Stimulated activated CD8-positive, alpha-beta memory T cell treated with anti-CD3 and anti-CD28 coated beads, Interleukin-7, amount 100 ng/mL, for 24 hours (primary cell): ENCODE results near the gene GPHB5.
"Not testable (repeated sequence)": the region's sequence is repeated elsewhere in the genome, so short reads cannot be mapped to it uniquely, and the experiment has no call there.

ENCODE experiments used
- DNase-seq: peaks from one replicate; pipeline ENCODE4 v3.0.0-alpha.2; 2020; ENCODE audit warnings: low read depth

The GPHB5 gene, protein sequence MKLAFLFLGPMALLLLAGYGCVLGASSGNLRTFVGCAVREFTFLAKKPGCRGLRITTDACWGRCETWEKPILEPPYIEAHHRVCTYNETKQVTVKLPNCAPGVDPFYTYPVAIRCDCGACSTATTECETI

DNA sequence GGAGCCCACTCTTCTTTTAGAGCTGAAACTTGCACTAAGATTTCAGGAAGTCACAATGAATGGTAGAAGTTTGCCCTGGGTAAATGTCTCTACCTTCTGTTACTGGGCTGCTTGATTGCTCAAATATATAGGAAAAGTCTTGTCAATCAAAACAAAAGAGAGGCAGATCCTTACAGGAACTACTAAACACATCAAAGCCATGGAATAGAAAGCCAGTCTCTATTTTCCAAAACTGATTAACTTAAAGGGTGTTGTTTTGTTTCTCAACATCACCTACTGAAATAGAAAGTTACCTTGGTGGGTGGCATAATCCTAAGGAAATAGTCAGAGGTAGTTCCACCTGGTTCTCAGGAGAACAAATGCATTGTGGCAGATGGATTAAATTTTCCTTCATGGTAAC, at the start of gene GPHB5:
TSS of gene GPHB5 (minus strand) at position 101 of the 400 bp plus-strand sequence. CDS start 1,086 bp downstream, outside the sequence.
- no peak for DNase-seq

DNA sequence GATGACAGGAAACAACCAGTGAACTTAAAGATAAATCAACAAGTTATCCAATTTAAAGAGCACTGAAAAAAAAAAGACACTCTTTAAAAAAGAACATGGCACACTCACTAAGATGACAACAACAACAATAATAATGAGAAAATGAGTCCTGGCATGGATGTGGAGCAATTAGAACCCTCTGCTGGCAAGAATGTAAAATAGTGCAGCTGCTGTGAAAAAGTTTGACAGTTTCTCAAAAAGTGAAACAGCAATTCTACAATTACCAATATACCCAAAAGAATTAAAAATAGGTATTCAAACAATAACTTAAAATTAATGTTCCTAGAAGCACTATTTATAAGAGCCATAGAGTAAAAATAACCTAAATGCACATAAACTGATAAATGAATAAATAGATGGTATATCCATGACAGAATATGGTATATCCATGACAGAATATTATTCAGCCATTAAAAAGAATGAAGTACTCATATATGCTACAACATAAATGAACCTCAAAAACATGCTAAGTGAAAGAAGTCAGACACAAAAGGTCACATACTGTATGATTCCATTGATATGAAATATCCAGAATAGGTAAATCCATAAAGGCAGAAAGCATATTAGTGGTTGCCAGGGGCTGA, 49.1 kb upstream of the GPHB5 start:
- no peak for DNase-seq

DNA sequence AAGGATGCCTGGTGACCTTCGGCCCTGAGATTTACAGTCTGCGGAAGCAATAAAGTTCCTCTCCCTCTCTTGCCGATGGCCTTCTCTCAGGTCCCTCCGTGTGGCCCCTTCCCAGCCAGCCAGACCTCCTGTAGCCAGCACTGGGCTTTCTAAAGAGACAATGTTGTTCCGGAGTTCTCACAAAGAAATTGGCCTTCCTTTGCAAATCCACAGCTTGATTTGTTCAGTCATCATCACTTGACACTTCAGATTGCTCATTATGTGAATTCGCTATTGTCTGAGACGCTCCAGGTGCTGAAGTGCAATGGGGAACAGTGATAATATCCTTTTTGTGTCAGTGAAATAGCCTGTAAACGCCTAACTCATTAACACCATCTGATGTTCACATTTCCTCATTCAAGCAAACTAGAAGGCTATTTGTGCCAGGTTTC, 43.7 kb upstream of the GPHB5 start:
- DNase-seq = no peak

DNA sequence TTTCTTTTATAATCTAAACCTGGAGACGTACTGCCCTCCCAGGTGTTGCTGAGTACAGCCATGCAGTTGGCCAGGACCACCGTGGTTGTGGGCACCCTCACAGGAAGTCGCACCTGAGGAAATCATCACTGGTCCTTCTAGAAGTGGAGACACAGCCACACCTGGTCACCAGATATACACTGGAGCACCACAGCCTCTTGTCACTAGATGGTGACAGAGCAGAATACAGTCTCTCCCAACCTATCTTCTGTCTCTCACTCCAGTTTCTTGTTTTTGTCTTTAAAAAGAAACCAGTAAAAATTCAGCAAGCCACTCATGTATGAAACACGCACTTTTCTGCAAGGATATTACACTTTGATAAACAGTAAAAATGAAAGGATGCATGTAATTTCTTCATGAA, 43.1 kb upstream of the GPHB5 start:
- no peak for DNase-seq

DNA sequence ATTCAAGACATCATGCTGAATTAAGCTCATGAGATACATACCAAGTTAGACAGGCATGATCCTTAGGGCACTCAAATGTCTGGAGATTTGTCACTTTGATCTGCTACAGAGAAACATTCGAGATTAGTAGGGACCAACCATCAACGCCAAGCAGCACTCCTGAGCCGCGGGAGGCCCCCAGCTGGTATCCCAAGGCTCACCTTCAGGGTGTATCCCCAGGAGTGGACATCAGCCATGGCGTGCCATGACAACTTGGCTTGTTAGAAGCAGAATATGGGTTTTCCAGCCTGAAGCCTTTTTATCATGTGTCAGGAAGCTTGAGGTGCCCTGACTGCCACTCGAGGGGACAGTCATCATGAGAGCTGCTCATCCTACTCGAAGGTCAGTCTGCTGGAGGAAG, 39.1 kb upstream of the GPHB5 start:
- no peak for DNase-seq

DNA sequence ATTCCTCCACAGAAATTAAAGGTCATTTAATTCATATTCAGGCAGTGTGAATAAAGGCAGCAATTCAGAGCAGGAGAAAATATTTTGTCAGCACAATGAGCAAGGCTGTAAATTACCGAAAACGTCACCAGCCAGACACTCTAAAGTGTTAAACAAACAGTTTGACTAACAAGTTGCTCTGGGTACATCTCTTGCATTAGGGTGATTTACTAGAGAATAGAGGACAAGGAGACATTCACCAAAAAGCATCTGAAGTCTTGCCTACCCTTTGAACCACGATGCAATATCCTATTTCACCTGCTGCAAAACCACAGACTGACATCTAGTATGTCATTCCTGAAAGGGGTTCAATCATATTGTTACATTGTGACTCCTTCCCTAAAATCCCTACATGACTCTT, 27.1 kb upstream of the GPHB5 start:
- DNase-seq = no peak

DNA sequence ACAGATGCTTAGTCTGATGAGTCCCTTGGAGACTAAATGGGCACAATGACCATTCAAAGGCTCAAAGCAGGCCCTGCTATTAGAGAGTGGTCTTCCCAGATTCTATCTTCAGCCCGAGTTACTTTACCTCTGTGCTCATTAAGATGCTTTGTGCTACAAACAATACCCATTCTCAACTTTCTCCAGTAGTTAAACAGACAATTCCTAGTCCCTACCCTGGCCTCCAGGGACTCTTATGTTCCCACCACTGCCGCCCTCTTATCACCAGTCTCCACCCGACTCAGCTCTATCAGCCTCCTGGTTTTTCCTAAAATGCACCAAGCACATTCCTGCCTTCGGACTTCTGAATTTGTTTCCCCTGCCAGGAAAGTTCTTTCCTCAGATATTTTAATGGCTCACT, 25.6 kb upstream of the GPHB5 start:
- no peak for DNase-seq

DNA sequence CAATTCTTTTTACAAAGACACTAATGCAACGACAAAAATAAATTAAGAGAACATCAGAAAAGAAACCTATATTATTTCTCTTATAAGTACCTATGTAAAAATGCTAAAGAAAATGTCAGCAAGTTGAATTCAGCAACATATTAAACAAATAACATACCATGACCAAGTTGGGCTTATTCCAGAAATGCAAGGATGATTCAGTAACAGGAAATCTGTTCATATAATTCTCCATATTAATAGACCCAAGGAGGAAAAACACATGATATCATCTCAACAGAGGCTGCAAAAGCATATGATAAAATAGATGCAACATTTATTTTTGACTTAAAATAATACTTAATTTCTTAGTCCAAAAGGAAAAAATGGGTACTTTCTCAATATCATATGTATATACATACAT, 25.1 kb upstream of the GPHB5 start:
- DNase-seq = no peak

DNA sequence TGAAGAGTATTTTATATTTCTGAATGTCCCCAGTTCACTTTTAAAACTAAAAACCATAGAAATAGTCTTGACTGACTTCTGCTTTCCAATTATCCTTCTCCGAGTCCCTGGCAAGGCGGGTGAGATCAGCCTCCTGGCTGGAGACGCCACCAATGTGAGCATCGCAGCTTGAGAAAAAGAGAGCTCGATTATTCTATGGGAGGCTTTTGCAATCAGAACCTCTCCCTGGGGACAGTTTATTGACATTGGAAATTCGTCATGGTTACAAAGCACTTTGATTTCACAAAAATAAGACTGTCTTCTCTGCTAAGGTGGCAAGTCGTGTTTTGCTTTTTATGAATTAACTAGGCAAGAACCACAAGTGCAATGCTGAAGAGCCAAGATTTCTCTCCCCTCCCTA, 23.6 kb upstream of the GPHB5 start:
- no peak for DNase-seq

DNA sequence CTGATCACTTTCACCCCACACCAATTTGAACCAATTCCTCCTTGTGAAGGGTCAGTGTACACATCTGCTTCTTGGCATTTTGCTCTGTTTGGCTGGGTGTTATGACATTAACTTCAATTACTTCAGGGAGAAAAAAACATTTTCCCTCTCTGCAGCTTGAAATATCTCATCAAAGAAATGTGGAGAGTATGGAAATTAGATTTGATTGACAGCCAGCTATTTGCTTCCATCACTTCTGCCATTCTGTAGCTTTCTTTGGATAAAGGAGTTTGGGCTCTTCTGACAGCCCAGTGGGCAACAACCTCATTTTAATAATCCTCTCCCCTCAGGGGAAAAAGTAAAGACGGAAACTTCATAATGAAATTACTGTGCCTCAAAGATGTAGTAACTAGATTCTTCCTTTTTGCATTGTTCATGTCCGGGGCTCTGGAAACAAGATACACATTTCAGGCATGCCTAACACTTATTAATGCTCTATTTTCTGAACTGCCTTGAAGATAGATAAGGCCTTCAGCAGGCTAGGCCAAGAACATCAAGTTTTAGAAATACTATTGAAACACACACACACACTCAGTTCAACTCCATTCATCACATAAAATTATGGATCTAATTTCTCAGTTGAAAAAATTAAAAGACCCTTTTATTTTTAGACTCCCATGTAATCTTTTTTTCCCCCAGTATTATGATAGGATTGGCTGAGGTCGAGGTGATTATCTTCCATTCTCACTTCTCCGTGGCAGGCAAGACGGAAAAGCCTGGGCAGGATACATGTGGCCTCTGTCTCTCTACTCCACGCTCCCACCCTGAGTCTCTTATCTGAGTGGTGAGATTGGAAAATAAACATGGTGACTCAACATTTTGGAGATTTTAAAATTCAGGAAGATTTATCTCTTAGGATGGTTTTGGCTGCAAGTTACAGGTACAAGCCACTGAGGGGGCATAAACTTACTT, 10.3 kb upstream of the GPHB5 start:
- DNase-seq = no peak

DNA sequence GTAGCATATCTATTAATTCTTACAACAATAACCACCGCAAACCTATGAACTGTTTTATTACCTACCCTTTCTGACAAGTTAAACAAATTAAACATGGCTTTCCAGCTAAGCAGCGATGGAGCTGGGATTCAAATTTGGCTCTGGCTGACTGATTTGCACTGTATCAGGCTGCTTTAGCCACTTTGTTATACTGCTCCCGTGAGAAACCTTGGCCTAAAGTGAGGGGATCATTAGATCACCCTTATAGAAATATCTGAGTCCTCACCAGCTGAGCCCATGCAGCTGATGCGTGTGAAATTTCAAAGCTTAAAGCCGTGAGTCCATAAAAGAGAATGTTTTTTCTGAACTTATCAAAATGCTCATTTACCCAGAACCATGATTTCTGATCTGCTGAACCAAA, 8.1 kb upstream of the GPHB5 start:
- DNase-seq = no peak

DNA sequence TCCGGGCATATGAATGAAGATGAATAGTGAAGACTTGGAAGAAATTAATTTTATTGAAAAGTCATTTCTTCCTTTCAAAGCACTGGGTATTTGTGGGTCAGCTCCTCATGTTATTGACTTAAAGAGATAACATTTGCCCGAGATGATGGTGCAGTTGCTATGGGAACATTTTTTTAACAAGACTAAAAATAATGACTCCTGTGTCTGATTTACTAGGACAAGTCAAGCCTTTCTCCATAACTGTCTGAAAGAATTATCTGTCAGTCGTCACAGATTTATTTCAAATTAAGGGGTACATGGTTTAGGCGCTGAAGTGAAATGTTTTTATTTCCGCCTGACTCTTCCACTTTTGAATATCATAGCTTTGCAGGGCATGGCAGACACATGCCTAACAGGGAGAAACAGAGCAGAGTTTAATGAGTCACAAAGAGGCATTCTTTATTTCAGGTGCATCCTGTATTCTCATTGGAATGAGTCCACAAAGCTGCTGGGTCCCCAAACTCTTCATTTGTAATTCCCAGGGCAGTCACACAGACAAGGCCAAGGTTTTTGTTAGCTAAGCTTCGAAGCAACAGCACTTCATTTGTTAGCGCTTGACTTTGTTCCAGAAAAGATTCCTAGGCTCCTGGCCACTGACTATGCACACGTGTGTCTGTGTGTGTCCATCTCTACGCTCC, 4.3 kb upstream of the GPHB5 start:
- no peak for DNase-seq

DNA sequence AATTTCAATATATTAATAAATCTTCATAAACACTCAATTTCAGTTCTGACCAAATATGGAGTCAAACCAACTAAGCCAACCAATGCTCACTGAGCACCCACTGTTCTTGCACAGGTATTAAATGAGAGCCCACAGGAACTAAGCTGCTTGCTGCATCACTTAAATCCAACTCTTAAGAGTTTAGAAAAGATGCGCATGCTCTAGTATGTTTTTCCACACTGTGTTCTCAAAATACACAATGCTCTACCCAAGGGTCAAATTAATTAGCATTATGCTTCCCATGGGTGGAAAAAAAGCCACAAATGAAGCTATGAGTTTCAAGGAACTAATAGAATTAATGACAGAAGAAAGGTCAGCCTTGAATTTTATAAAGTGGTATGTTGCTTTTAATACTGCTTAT, 3.7 kb upstream of the GPHB5 start:
- no peak for DNase-seq

DNA sequence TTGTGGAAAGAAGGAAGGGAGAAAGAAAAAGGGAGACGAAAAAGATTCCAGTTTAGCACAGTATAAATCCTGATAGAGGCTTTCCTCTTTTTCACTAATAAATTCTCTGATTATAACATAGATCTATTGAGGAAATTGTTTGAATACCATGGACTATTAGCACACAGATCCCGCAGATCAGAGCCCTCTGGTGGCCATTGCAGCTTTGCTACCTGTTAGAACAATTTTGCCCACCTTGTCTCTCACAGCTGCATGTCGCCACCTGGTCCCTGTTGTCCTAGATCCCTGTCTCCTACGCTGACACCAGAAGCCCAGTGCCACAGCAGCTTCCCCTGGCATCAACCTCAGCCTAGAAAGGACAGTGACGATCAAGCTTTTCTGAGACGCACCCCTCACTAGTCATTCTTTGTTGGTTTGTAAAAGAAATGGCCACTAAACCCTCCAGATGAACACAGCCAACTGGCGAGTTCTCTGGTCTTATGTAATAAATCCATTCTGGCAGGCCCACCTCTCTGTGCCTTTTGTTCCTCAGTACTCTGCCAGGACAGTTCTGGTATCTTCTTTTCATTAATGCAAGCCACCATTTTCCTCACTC, 9.9 kb downstream of the GPHB5 start:
- DNase-seq = no peak

DNA sequence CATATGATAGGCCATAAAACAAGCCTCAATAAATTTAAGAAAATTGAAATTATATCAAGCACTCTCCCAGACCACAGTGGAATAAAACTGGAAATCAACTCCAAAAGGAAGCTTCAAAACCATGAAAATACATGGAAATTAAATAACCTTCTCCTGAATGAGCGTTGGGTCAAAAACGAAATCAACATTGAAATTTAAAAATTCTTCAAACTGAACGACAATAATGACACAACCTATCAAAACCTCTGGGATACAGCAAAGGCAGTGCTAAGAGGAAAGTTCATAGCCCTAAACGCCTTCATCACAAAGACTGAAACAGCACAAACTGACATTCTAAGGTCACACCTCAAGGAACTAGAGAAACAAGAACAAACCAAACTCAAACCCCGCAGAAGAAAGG, 14.3 kb downstream of the GPHB5 start:
- not testable (repeated sequence) for DNase-seq

DNA sequence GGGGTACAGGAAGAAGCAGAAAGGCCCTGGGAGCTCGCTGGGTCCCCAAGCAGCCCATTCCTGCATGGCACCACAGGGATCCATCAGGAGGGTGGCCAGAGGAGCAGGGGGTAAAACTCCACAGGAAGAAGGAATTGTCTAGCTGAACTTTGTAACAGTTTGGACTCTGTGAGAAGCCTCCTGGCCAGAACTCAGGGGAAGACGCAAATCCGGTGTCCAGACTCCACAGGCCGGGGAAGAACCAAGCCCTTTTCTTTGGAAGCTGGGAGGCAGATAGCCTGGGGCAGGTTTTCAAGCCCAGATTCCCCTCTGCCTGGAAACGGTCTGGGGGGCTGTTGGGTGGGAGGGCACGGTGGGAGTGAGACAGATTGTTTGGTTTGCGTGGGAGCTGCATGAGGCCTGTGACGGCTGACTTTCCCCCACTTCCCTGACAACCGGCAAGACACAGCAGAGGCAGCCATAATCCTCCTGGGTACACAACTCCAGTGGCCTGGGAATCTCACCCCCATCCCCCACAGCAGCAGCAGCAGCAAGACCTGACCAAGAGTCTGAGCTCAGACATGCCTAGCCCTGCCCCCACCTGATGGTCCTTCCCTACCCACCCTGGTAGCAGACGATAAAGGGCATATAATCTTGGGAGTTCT, 16.7 kb downstream of the GPHB5 start:
- DNase-seq = no peak

DNA sequence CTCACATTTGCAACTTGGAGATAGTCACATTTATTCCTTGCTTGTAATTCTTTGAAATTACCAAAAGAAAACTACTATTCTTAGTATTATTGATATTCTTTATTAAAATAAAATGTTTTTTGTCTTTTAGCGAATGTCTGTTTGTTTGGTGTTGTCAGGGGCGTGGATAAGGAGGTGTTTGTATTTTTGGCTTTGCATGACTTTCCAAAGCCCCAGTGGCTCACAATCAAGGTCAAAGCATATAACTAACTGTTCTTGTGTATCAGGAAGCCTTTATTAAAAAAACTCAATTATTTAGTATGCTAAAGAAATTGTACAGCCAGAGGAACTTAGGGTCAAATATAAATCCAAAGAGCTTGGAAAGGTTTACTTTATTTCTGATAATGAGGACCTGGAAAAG, 17.9 kb downstream of the GPHB5 start:
- no peak for DNase-seq

DNA sequence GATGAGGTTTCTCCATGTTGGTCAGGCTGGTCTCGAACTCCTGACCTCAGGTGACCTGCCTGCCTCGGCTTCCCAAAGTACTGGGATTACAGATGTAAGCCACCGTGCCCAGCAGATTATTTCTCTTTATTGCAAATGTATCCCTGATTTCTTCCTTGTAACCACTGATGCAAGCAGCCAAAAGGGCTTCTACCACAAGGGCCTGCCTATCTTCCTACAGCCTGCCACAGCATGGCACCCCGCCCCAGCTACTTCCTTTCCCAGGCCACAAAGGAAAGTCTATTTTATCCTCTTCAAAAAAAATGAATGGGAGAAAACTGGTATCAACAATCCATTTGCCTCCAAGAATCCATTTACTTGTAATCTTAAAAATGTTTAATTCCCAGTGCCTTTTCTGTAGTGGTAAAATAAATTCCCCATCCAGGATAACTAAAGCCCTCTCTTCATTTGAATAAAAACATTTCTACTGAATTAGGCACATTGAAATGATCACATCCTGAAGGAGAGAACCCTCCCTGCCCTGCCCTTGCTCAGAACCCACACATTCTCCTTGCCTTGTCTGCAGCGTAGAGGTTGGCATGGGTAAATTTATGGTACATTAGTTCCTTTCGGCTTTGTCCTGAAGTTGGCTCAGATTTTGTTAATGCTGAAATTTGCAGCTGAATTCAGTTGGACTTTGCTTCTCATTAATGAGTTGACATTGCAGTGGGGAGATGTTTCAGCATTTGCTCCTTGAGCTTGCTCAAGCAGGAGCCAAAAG, 19.2 kb downstream of the GPHB5 start:
- no peak for DNase-seq

DNA sequence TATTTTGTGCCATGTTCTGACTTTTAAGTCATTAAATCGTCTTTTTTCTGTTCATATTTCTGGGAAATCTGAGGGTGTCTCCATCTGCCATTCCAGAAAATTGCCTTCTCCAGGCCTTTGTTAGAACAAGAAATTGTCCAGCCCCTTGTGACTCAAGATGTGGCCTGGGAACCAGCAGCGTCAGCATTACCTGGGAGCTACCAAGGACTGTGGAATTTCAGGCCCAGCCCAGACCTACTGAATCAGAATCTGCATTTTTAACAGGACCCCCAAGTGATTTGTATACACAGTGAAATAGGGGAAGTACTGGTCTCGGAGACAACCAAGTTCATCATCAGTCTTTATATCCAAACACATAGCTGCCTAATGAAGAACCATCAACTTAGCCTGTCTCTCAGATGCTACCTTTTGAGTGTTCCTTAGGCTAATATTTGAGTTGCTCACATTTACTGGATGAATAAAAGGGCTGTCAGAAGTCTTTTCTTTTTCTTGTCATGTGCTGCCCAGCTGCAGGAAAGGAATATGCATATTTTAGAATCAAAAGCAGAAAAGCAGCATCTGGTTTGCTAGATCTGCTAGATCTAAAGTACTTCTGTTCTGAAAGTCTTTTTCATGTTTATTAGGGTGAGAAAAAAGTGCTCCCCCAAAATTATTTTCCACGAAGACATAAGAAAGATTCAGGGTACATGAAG, 21.2 kb downstream of the GPHB5 start:
- no peak for DNase-seq

DNA sequence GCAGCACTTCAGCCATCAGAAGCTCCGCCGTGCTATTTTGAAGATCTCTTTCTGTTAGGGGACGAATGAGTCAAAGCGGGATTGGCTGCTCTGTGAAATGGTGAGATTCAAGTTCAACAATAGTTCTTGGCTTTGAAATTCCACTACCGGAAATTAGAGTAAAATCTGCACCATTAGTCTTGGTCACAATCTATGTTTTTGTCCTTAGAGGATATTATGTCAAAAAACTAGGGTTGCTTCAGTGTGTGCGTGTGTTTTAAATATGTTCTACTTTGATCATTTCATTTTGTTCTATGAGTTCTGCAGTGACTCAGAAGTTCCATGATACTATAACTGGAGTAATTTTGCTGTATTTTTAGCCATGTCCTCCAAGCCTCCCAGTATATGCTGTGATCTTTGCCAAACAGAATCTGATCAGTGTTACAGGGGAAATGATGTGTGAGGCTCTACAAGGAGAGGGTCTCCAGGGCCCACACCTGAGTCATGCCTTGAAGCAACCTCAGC, 22.6 kb downstream of the GPHB5 start:
- no peak for DNase-seq
